Right lobe of liver (tissue), 6 donors: ENCODE measurements around the gene CDC25A. TPM values are rescaled to one million over a fixed set of nuclear protein-coding genes. Genes with fewer than 3 reads are reported as not detected.
A peak's percentile ranks its signal among the peaks of the same experiment; 100 is the strongest.

Experiments
- ATAC-seq, 4 donors: fragments of 200-7000 bp; cut with Tn5 transposase; one replicate each; pipeline ENCODE4 v1.9.1; 2020; ENCODE audit warnings: mild to moderate bottlenecking in 4 of 4, moderate library complexity in 4 of 4
- DNase-seq, 3 donors: peaks; one replicate each; pipeline ENCODE4 v3.0.0-alpha.2; 2020
- H3K27ac ChIP-seq, 3 donors: fragments of 200-600 bp; one replicate each; pipeline ENCODE4 v1.8.0; 2022
- H3K27me3 ChIP-seq, 2 donors: fragments of 200-600 bp; one replicate each; pipeline ENCODE4 v1.8.0; 2022
- H3K36me3 ChIP-seq, 4 donors: fragments of 200-600 bp; sonication (generic) in 1 of 4; one replicate each; pipeline versions ENCODE4 v1.5.1 to v1.8.0; 2017 to 2022; ENCODE audit warnings: control low read depth in 1 of 4
- H3K4me1 ChIP-seq, 4 donors: fragments of 200-600 bp; sonication (generic) in 1 of 4; one replicate each; pipeline versions ENCODE4 v1.5.1 to v1.8.0; 2017 to 2022; ENCODE audit warnings: control low read depth in 1 of 4
- H3K4me3 ChIP-seq, 3 donors: fragments of 200-600 bp; one replicate each; pipeline ENCODE4 v1.8.0; 2022
- H3K9me3 ChIP-seq, 4 donors: fragments of 200-600 bp; sonication (generic) in 1 of 4; one replicate each; pipeline versions ENCODE4 v1.5.1 to v1.8.0; 2017 to 2022; ENCODE audit warnings: control low read depth in 1 of 4
- CTCF ChIP-seq, 4 donors: fragments of 200-600 bp in 3 of 4; fragments of 450-650 bp in 1 of 4; IDR thresholded peaks; one replicate each; pipeline versions ENCODE4 v1.5.1 to v1.8.0; 2016 to 2022; ENCODE audit warnings: antibody characterized with exemption in 4 of 4, mild to moderate bottlenecking in 2 of 4
- POLR2A ChIP-seq: fragments of 450-650 bp; IDR thresholded peaks from one replicate; pipeline ENCODE4 v1.6.1; 2017; ENCODE audit warnings: antibody characterized with exemption, mild to moderate bottlenecking
- WGBS: methylation state at CpG from one replicate; pipeline ENCODE4 v1.1.6; 2018; ENCODE audit warnings: low coverage, low lambda C conversion rate; ENCODE audit not compliant: insufficient coverage; ENCODE audit errors: missing lambda C conversion rate; 5-methylcytosine and 5-hydroxymethylcytosine counted together
- intact Hi-C, 2 donors: fragments of 100-400 bp; cut with DNase I; formaldehyde crosslinking; loops; one replicate each; pipeline versions ENCODE4 v1.11.2 to v1.14.1; 2022
- total RNA-seq, 6 experiments: library from RNA; depleted of rRNA in 2 of 6; stranded (reverse); fragments of >200 nt in 2 of 6; fragmentation: NEBNext Ultra II Directional in 3 of 6; extraction: Animal tissue kit (Norgen Biotek cat#: 25700) in 3 of 6; gene quantifications; one replicate each; pipeline versions ENCODE4 v1.1.0 to v1.2.4, GENCODE V29; 2016 to 2023
- donor health status: DM: no; HTN: yes; CAD: no.
- donor health status: DM: no; HTN: no; CAD: no.
- donor health status: DM: no; HTN: no; CAD: no.
- donor health status: DM: no; HTN: yes; CAD: no.
- donor health status: DM: no; HTN: yes; CAD: no.

The CDC25A gene
- total RNA-seq, 6 experiments from 2014 or later: 0.27 to 8.8 (median 0.56) TPM

GRCh38 chr3:48143992-48144391 lies 44.2 kb downstream of the CDC25A start:
- Histone ChIP-seq H3K9me3 (no peaks in the 10 kb centered on the region), H3K27ac (no peak overlapping the region), H3K4me1 (no peaks in the 10 kb centered on the region), H3K4me3 (no peak overlapping the region), H3K36me3 (no peaks in the 10 kb centered on the region), H3K27me3 (no peaks in the 10 kb centered on the region)
- DNase-seq (no peak), ATAC-seq (peak in 1 of 4 donors; percentile 14)
- intact Hi-C loops: no loop called here
- TF ChIP-seq CTCF (IDR thresholded peaks at IDR 0.05) (no peak), POLR2A (no peak)
- WGBS: 70% methylated on average over 4 of the region's 5 CpGs

GRCh38 chr3:48143567-48143966 lies 44.6 kb downstream of the CDC25A start:
- Histone ChIP-seq H3K36me3 (no peaks in the 10 kb centered on the region), H3K27me3 (no peaks in the 10 kb centered on the region), H3K27ac (no peak overlapping the region), H3K4me3 (no peak overlapping the region), H3K9me3 (no peaks in the 10 kb centered on the region), H3K4me1 (no peaks in the 10 kb centered on the region)
- TF ChIP-seq POLR2A: no peak
- TF ChIP-seq CTCF (IDR thresholded peaks at IDR 0.05): no peak
- WGBS: 65% methylated on average over 3 of the region's 3 CpGs
- intact Hi-C loops: no loop called here
- ATAC-seq (no peak), DNase-seq (no peak)

GRCh38 chr3:48142316-48142870 lies 45.8 kb downstream of the CDC25A start:
- no peak for TF ChIP-seq CTCF (IDR thresholded peaks at IDR 0.05)
- no peak for TF ChIP-seq POLR2A
- no peaks in the 10 kb centered on the region for H3K36me3 ChIP-seq
- intact Hi-C loops: no loop called here
- H3K4me3 ChIP-seq: no peak overlapping the region
- no peaks in the 10 kb centered on the region for H3K4me1 ChIP-seq
- DNase-seq: no peak
- H3K27ac ChIP-seq: no peak overlapping the region
- 88% methylated on average over 2 of the region's 11 CpGs for WGBS
- no peak for ATAC-seq
- H3K27me3 ChIP-seq: no peaks in the 10 kb centered on the region
- no peaks in the 10 kb centered on the region for H3K9me3 ChIP-seq

- no peak for ATAC-seq
Measured at GRCh38 chr3:48141604-48142137, 46.5 kb downstream of the CDC25A start.

More at GRCh38 chr3:48141604-48142137, 46.5 kb downstream of the CDC25A start:
- intact Hi-C loops: no loop called here
- WGBS: 65% methylated on average over 4 of the region's 9 CpGs
- H3K4me1 ChIP-seq: no peaks in the 10 kb centered on the region
- H3K9me3 ChIP-seq: no peaks in the 10 kb centered on the region
- TF ChIP-seq CTCF (IDR thresholded peaks at IDR 0.05): no peak
- TF ChIP-seq POLR2A: no peak
- no peak overlapping the region for H3K4me3 ChIP-seq
- no peak overlapping the region for H3K27ac ChIP-seq
- DNase-seq: no peak
- no peaks in the 10 kb centered on the region for H3K27me3 ChIP-seq
- H3K36me3 ChIP-seq: no peaks in the 10 kb centered on the region
